Adipocyte (in vitro differentiated cells): ENCODE data around the gene NELL2.
A peak's percentile ranks its signal among the peaks of the same experiment; 100 is the strongest.

Source experiments
- DNase-seq: peaks from one replicate; pipeline ENCODE4 v3.0.0-alpha.2; 2015; ENCODE audit warnings: low read depth
- H3K27me3 ChIP-seq: replicated peaks from 2 replicates; pipeline ENCODE4 v1.7.0; 2013; ENCODE audit warnings: mild to moderate bottlenecking, low read length, moderate library complexity; ENCODE audit not compliant: control insufficient read depth, insufficient read depth
- H3K36me3 ChIP-seq: 2 replicates; pipeline ENCODE4 v1.7.0; 2013; ENCODE audit warnings: low read length, mild to moderate bottlenecking, moderate library complexity; ENCODE audit not compliant: control insufficient read depth, insufficient read depth, severe bottlenecking
- H3K4me1 ChIP-seq: 2 replicates; pipeline ENCODE4 v1.7.0; 2013; ENCODE audit warnings: mild to moderate bottlenecking, low read length, moderate library complexity; ENCODE audit not compliant: control insufficient read depth, insufficient read depth
- H3K4me3 ChIP-seq: 2 replicates; pipeline ENCODE4 v1.7.0; 2013; ENCODE audit warnings: mild to moderate bottlenecking, low read length, moderate library complexity
- H3K9ac ChIP-seq: 2 replicates; pipeline ENCODE4 v1.7.0; 2013; ENCODE audit warnings: mild to moderate bottlenecking, low read length, moderate library complexity
- H3K9me3 ChIP-seq: 2 replicates; pipeline ENCODE4 v1.7.0; 2013; ENCODE audit warnings: mild to moderate bottlenecking, low read length, moderate library complexity; ENCODE audit not compliant: control insufficient read depth

NELL2 gene

DNA sequence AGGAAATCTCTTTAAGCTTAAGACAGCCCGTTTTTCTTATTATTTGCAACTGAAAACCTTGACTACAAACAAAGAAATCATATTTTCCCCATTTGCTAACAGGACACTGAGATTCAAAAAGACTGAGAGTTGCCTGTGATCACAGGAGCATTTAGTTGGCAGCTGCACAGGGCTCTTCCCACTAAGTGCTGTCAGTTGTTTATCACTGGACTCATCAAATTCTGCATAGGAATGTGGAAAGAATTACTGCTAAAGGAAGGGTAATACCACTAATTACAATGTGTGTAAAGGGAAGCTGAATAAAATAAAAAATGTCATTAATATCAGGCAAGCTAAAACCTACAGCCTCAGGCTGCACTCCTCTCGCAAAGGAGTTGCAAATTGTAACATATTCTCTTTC lies 226.4 kb downstream of the NELL2 start:
- no peak overlapping the region for H3K9ac ChIP-seq
- no peaks in the 10 kb centered on the region for H3K4me1 ChIP-seq
- H3K36me3 ChIP-seq: no peaks in the 10 kb centered on the region
- H3K27me3 ChIP-seq: no peaks in the 10 kb centered on the region
- no peak for DNase-seq
- no peaks in the 10 kb centered on the region for H3K9me3 ChIP-seq
- no peak overlapping the region for H3K4me3 ChIP-seq

GRCh38 chr12:44647917-44648690 lies 228.0 kb downstream of the NELL2 start:
- Histone ChIP-seq H3K27me3 (no peaks in the 10 kb centered on the region), H3K36me3 (no peaks in the 10 kb centered on the region), H3K4me3 (no peak overlapping the region), H3K9me3 (no peaks in the 10 kb centered on the region), H3K9ac (no peak overlapping the region), H3K4me1 (no peaks in the 10 kb centered on the region)
- no peak for DNase-seq

DNA sequence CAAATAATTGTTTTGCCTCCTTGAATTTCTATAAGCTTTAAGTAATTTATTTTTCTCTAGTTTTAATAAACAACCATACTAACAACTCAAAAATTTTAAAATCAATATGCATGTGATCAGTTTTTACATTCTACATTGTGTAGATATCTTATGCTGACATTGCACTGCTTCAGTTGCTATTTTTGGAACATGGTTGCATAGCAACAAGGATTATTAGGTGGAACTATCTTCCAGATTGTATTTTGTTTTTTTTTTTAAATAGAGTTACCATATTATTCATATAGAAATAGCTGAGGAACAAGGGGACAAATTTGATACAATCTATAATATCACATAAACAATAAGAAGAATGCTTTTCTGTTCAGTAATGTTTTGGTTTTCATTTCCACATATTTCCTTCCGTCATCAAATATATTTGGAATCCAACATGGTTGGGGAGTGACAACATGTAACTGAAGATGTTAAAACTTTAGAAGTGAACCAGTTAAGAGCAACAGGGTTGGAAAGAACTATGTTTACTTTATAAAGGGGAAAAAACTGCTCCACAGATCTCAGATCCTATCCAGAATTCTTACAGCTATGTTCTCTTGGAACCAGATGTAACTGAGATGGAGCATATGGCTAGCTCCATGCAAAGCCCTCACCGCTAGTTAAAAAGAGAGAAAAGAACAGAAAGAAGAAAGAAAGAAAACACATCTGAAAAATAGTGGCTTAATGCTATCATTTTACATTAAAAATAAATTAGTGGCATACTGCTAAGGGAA lies 235.5 kb downstream of the NELL2 start:
- DNase-seq: no peak
- H3K36me3 ChIP-seq: no peaks in the 10 kb centered on the region
- no peaks in the 10 kb centered on the region for H3K9me3 ChIP-seq
- no peaks in the 10 kb centered on the region for H3K4me1 ChIP-seq
- H3K27me3 ChIP-seq: no peaks in the 10 kb centered on the region
- no peak overlapping the region for H3K4me3 ChIP-seq
- H3K9ac ChIP-seq: no peak overlapping the region

GRCh38 chr12:44637875-44638274 lies 238.2 kb downstream of the NELL2 start:
- no peak for DNase-seq
- H3K27me3 ChIP-seq: no peaks in the 10 kb centered on the region
- H3K9me3 ChIP-seq: no peaks in the 10 kb centered on the region
- H3K4me1 ChIP-seq: no peaks in the 10 kb centered on the region
- H3K9ac ChIP-seq: no peak overlapping the region
- no peak overlapping the region for H3K4me3 ChIP-seq
- no peaks in the 10 kb centered on the region for H3K36me3 ChIP-seq

- Histone ChIP-seq H3K36me3 (no peaks in the 10 kb centered on the region), H3K27me3 (no peaks in the 10 kb centered on the region), H3K4me1 (peaks cover 15% of the 10 kb centered on the region), H3K9ac (no peak overlapping the region), H3K4me3 (no peak overlapping the region), H3K9me3 (no peaks in the 10 kb centered on the region)
- no peak for DNase-seq
Observed at GRCh38 chr12:44628180-44628579, 247.9 kb downstream of the NELL2 start.

DNA sequence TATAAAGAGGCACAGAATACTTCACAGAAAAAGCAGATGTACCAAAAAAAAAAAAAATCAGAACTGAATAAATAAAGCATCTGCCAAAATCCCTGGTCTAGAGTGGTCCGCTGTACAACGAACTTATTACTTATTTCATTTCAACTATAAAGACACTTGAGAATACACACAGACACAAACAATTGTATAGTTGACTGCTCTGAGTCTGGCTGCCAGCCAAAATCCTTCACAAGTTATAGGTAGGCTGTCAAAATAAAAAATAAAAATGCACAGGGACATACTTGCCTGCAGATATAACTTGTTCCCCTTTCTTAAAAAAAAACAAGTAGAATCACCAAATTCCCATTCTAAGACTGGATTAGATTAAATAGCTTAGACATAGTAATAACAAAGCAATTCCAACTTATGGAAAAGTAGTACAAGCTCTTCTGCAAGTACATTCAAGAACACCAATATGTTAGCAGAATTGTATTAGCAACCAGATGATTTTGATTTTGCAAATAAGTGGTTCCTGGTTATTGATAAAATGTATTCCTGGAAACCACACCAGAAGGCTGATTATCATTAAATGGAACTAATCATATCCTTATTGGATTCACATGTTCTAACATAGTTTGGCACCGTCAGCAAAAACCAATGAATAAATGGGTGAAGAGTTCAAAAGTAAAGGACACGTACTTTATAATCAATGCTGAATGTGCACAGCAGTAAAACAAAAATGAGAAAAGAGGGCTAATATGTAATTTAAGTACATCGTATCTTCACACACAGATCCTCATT lies 248.5 kb downstream of the NELL2 start:
- H3K9ac ChIP-seq: no peak overlapping the region
- H3K27me3 ChIP-seq: no peaks in the 10 kb centered on the region
- DNase-seq: no peak
- H3K4me1 ChIP-seq: peaks cover 15% of the 10 kb centered on the region
- no peaks in the 10 kb centered on the region for H3K9me3 ChIP-seq
- no peaks in the 10 kb centered on the region for H3K36me3 ChIP-seq
- H3K4me3 ChIP-seq: no peak overlapping the region

DNA sequence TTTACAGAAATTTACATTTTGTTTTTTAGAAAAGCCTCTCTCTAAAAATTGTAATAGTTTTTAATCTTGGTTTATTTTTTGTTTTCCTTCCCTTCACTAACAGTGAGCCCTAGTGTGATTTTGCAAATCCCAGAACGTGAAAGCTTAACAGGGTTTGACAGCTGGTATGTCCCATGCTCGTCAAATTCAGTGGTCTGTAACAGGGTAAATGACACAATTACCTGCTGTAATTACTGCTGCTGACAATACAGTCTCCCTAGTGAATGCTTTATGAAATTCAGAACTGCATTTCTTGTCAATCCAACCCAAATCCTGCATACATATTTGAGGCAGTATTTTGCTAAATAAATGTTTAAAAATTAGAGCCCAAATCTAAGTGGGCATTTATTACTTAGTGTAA lies 249.2 kb downstream of the NELL2 start:
- DNase-seq: no peak
- Histone ChIP-seq H3K27me3 (no peaks in the 10 kb centered on the region), H3K36me3 (no peaks in the 10 kb centered on the region), H3K4me1 (peaks cover 15% of the 10 kb centered on the region), H3K9me3 (no peaks in the 10 kb centered on the region), H3K9ac (no peak overlapping the region), H3K4me3 (no peak overlapping the region)

GRCh38 chr12:44618946-44619345 lies 257.2 kb downstream of the NELL2 start:
- no peak overlapping the region for H3K9ac ChIP-seq
- H3K36me3 ChIP-seq: no peaks in the 10 kb centered on the region
- no peaks in the 10 kb centered on the region for H3K27me3 ChIP-seq
- no peak for DNase-seq
- H3K4me1 ChIP-seq: no peaks in the 10 kb centered on the region
- H3K4me3 ChIP-seq: no peak overlapping the region
- H3K9me3 ChIP-seq: no peaks in the 10 kb centered on the region

DNA sequence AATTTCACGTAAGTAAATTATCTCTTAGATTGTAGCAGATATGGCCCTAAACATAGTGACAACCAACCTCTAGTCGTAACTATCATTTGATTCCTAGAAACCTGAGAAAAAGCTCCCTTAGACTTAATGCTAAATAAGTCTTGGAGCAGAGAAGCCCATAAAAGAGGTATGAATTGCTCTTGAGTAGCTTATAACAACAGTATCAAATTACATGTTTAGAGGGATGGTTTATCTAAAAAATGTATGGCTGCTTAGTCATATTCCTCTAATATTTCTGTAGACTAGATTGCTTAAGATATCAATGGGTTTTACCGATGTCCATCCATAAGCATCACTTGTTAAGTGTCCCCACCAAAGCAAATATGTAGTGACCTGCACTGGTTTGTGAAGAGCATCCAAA lies 259.7 kb downstream of the NELL2 start:
- peak; percentile 3 for DNase-seq
- no peaks in the 10 kb centered on the region for H3K27me3 ChIP-seq
- no peak overlapping the region for H3K4me3 ChIP-seq
- no peaks in the 10 kb centered on the region for H3K9me3 ChIP-seq
- H3K9ac ChIP-seq: no peak overlapping the region
- H3K4me1 ChIP-seq: no peaks in the 10 kb centered on the region
- H3K36me3 ChIP-seq: no peaks in the 10 kb centered on the region

DNA sequence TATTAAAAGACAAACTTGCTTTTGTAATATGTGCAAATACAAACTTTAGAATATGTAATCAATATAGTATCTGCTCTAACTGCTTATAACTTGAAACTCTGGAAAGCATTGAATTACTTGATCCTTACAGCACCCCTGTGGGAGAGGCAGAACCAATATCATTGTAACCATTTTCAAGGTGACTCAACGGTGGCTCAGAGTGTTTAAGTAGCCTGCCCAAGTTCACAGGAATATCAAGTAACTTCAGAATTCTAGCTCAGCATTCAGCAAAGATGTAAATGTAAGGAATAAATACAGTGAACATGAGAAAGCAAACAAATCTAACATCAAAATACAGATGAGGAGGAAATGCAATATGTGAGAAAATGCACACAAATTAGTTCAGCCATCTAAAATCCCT lies 264.6 kb downstream of the NELL2 start:
- H3K9me3 ChIP-seq: no peaks in the 10 kb centered on the region
- H3K27me3 ChIP-seq: no peaks in the 10 kb centered on the region

GRCh38 chr12:44603701-44604100 lies 272.4 kb downstream of the NELL2 start:
- H3K9me3 ChIP-seq: no peaks in the 10 kb centered on the region
- no peaks in the 10 kb centered on the region for H3K4me1 ChIP-seq
- DNase-seq: no peak
- H3K4me3 ChIP-seq: no peak overlapping the region
- no peak overlapping the region for H3K9ac ChIP-seq
- no peaks in the 10 kb centered on the region for H3K27me3 ChIP-seq
- no peaks in the 10 kb centered on the region for H3K36me3 ChIP-seq

More for the DNA sequence above, 264.6 kb downstream of the NELL2 start:
- no peak overlapping the region for H3K9ac ChIP-seq
- H3K4me3 ChIP-seq: no peak overlapping the region
- H3K36me3 ChIP-seq: no peaks in the 10 kb centered on the region
- no peaks in the 10 kb centered on the region for H3K4me1 ChIP-seq
- no peak for DNase-seq
